ENCODE results near the gene ADAM8.
"Not testable (repeated sequence)": the region's sequence is repeated elsewhere in the genome, so short reads cannot be mapped to it uniquely, and the experiment has no call there.

ADAM8 gene

DNA sequence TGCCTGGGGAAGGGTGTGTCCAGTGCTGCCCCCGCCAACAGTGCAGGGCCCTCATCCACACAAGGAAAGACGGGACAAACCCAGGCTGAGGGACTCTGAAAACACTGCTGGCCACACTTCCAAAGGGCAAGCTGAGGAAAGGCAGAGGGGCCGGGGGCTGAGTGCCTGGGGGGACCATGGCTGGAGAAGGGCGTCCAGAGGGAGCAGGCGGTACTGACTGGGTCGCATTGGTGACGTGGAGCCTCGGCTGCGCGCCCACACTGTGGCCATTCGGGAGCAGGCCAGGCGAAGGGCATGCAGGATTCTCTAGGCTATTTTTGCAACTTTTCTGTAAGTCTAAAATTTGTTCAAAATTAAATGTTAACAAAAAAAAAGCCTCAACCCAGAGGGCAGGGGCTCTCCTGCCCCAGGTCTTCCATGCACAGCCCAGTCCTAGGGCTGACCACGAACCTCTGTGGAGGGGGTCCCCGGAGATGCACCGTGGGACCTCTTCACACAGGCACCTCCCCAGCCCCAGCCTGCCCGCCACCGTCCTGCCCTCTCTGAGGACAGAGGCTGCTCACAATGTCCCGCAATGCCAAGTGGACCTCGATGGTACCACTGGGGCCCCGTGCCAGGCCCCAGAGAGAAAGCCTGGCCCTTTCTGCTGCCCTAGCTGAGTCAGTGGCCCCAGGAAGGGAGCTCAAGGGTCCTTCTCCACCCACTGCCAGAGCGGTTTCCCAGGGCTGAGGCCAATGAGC, 10.4 kb downstream of the ADAM8 start:
- DNase-seq = no peak

DNA sequence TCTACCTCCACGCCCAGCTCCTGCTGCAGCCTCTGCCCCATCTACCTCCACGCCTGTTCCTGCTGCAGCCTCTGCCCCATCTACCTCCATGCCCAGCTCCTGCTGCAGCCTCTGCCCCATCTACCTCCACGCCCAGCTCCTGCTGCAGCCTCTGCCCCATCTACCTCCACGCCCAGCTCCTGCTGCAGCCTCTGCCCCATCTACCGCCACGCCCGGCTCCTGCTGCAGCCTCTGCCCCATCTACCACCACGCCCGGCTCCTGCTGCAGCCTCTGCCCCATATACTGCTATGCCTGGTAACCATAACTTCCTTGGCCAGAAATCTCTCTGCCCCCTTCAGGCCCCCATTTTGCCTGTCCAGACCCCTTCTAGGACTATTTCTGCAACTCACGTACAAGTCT, 11.6 kb downstream of the ADAM8 start:
- not testable (repeated sequence) for DNase-seq

DNA sequence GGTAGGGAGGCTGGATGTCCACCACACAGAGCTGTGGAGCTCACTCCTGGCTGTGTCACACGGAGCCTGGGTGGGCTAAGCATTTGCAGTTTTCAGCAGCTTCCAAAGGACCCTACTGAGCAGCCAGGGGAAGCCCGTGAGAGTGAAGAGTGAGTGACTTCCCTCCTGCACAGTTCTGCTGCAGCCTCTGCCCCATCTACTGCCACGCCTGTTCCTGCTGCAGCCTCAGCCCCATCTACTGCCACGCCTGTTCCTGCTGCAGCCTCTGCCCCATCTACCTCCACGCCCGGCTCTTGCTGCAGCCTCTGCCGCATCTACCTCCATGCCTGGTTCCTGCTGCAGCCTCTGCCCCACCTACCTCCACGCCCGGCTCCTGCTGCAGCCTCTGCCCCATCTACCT, 12.2 kb downstream of the ADAM8 start:
- DNase-seq = no peak

DNA sequence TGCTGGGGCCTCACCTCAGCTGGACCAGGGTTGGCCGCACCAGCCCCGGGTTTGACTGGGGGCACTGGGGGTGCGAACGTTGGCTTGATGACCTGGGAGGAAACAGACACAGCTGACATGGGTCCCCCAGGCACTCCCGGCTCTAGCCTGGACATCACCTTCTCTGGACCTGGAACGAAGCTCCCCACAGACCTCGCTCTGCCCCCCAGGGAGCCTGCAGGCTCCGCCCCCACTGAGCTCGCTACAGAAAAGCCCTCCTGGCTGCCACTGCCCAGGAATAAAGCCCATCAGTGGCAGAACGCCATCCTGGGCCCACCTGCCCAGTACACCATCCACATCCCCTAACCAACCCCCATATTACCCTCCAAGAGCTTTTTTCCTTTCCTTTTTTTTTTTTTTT, 13.0 kb downstream of the ADAM8 start:
- DNase-seq = no peak

DNA sequence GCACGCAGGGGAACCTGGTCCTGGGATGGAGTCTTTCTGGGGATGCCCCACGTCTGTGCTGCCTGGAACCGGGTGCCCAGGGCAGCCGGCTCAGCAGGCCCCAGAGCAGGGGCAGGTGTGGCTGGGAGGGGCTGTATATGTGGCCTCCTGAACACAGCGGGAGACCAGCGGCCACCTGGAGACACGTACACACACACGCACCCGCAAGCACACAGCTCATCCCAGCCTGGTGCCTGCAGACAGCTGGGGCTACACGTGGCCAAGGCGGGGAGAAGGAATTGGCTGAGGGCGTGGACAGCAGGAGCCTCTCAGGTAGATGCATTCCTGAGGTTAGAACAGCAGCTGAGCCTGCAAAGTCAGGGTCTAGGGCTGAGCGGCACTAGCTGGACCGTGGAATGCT, 14.0 kb downstream of the ADAM8 start:
- DNase-seq = no peak

DNA sequence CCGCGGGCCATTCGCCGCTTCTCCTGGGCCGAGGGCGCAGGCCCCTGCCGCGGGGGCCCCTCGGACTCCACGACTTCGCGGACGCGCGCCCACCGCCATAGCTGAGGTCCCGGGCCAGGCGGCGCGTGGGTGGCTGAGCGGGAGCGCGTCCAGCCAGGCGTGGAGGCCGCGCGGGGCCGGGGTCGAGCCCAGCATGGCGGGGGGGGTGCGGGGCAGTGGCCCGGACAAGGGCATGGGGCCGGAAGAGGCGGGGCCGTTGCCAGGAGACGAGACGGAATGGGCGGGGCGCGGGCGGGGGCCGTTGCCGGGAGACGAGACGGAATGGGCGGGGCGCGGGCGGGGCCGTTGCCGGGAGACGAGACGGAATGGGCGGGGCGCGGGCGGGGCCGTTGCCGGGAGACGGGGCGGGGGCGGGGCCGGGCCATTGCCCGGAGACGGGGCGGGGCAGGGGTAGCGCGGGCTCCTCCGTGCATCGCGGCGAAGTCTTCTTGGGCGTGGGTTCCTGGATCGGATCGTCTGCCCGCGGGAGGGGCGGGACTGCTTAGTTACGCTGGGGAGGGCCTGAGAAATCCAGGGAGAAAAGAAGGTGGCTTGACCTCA, 14.8 kb downstream of the ADAM8 start:
- DNase-seq = peak; percentile 10

DNA sequence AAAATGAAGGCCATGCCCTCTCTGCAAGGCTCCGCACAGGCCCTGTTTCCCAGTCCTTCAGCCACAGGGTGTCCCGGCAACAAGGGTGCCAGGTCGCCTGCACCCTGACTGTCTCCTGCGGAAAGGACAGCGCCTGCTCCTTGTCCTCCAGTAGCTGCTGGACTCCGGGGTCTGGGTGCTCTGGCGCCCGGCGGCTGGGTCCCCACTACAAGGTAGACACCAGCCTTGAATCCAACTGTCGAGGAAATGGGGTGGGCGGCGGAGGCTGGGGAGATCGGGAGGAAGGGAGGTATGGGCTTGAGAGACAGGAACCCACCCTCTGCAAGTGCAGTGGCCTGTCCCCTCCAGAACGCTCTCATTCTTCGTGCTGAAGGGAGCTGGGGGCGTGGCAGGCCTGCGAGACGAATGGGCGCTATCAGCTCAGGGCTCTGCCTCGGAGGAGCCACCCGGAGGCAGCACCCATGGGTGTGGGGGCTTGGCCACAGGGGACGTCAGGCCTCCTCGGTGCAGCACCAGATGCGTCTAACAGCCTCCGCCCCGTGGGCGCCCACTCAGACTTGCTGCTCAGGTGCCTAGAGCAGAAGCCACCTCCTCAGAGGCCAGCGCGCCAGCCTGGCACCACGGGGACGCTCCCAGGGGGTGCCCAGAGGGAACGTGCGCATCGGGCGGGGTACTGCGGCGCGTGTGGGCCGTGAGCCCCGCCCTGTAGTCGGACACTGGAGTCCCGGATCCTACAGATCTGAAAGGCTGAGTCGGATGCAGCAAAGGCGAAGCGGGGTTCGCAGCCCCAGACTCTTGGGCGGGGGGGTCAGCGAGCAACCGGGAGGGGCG, 15.6 kb downstream of the ADAM8 start:
- peak; percentile 4 for DNase-seq

DNA sequence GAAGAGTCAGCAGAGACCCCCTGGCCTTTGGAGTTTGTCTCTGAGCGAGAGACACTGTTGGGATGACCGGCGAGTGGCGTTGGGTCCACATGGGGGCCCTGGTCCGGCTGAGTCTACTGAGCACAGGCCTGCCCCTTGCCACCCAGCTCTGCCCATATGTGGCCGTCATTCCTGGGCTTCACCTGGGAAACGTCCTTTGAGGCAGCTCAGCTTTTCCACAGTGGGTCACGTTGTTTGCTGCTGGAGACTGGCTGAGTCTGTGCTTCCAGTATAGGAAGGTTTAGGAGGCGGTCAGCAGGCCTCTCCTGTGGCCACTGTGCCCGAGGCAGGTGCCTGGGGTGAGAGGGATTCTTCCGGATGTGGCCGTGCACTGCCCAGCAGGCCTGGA, 17.1 kb downstream of the ADAM8 start:
- DNase-seq = no peak

DNA sequence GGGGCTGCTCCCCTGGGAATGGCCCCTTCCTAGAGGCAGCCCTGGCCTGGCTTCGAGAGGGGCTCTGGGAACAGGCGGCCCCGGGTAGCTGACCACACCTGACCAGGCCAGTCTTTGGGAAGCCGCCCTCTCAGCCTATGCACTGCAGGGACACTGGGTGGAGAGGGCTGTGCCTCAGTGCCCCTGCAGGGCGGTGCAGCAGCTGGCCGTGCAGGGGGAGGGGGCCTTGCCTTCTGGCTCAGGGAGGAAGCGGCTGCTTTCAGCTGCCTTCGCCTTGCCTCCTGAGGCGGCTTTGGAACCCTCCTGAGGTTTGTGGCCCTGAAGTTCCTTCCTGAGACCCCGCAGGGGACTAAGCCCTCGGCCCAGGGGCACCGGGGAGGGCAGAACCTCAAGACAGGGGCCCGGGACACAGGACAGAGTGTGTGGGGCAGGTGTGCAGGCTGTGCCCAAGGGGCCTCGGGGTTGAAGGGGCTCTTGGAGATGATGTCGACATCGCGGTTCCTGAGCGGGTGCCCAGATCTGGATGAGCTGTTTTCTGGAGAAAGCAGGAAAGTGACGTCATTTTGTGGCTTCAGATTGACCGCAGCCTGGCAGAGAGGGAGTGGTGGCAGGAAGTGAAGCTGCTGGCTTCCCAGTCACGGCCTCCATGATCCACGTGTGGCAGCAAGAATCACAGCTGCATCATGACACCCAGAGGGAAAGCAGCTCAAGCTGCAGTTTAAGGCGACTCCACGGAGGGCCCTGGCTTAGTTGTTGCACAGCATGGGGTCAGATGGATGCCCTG, 17.7 kb downstream of the ADAM8 start:
- DNase-seq = peak; percentile 92

DNA sequence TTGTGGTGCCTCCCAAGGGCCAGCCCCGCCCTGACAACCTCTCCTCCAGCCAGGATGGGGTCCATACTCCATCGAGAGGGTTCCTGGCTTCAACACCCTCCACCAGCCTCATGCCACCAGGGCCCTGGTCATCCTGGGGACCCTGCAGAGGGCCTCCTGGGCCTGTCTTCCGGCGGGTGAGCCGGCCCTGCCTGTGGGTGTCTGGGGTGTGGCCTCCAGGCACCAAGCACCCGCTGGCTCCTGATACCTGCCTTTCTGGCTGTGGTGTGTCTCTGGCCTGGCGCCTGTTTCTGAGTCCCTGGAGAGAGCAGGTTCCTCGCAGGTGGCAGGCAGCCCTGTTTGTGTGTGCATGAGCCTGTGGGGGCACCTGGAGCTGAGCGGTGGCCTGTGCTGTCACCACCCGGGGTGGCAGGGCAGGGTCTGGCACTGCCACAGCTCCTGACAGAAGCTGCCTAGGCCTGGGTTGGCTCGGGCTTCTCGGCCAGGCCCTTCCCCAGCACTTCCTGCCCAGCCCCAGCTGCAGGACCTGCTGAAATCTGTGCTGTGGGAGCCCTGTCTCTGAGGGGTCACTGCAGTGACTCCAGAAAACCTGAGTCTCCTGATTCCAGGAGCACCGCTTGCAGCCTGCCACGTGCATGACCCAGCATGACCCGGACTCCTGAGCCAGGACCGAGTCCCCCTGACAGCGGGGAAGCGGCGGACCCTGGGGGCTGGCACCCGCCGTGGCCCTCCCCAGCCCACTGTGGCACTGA, 18.4 kb downstream of the ADAM8 start:
- DNase-seq = peak; percentile 43

DNA sequence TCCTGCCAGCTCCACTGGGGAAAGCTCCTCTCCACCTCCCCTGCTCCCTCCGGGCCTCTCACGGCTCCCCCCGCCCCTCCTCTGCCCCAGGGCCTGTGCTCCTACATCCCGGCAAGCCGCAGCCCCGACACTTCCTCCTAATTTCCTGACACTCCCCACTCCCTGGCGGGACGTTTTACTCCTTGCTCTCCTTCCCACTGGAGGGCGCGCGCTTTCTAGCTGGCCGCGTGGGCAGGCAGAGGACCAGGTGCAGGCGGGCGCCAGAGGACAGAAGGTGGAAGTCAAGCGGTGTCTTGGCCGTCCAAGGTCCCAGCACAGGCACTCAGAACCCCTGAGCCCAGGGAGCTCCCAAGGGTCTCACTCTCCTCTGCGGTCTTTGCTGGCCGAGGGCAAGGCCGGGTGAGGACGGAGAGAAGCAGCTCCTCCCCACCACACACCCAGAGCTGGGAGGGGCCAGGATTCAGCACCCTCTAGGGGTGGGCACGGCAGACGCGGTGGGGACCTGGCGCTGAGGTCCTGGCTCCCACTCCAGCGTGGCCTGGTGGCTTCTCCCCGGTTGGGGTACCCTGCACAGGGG, 19.1 kb downstream of the ADAM8 start:
- peak; percentile 11 for DNase-seq

DNA sequence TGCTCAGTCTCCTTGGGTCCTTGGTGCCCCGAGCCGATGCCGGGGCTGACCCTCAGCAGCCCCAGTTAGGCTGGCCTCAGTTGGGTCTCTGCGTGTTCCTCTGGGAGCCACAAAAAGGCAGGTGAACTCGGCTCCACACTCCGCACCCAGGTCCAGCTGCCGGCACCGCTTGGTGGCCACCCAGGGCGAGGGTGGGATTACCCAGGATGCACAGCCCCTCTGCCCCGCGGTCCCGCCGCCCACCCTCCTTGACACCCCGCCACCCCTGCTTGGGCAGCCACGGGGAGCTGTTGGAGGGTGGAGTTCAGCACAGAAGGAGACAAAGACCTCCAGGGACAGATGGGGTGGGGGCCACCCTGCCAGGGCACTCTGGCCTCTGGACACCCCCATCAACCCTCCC, 21.3 kb downstream of the ADAM8 start:
- DNase-seq = no peak

DNA sequence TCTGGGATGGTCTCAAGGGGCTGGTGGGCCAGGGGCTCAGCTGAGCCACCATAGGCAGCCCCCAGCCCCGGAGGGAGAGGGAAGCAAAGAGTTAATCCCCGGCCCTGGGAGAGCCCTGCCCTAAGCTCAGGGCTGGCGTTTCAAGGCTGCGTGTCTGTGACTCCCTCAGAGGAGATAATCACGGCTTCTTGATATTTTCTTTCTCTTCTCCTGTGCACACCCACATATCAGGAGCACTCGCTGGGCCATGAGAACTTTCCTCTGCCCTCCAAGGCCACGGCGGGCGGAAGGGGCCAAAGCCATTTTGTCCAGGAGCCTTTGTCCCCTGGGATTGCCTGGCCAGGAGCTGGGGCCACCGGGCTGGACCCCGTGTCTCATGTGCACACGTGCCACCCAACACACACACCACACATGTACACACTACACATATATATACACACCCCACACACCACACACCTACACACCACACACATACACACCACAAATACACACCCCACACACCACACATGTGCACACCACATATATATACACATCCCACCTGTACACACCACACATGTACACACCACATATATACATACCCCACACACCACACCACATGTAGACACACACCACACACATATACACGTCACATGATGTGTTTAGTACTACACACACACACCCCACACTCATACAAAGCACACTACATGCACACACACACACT, 22.1 kb downstream of the ADAM8 start:
- no peak for DNase-seq

DNA sequence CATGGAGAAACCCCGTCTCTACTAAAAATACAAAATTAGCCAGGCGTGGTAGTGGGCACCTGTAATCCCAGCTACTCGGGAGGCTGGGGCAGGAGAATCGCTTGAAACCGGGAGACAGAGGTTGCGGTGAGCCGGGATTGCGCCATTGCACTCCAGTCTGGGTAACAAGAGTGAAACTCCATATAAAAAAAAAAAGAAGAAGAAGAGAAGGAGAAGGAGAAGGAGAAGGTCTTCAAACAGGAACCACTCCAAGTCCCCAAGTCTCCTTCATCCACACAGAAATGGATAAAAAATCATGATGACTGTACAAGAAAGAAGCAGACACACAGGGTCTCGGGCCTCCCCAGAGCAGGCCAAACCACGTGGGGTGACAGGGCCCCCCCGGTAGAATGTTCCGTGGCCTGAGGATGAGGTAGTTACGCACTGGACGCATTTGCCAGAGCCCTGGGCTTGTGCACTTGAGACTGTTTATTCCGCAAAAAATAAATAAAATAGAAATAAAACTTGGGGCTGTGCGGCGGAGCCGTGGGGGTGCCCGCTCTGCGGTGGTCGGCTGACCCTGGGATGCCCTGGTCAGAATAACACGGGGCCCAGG, 23.2 kb downstream of the ADAM8 start:
- DNase-seq = no peak

DNA sequence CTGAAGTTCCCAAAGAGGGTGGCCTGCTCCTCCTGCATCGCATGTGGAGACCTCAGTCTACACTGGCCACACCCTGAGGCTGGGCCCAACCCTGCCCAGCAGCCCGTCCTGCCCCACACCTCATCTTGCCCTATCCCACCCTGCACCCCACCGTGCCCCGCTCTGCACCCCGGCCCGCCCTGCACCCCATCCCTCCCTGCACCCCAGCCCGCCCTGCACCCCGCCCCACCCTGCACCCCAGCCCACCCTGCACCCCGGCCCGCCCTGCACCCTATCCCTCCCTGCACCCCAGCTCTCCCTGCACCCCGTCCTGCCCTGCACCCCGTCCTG, 24.5 kb downstream of the ADAM8 start:
- no peak for DNase-seq

DNA sequence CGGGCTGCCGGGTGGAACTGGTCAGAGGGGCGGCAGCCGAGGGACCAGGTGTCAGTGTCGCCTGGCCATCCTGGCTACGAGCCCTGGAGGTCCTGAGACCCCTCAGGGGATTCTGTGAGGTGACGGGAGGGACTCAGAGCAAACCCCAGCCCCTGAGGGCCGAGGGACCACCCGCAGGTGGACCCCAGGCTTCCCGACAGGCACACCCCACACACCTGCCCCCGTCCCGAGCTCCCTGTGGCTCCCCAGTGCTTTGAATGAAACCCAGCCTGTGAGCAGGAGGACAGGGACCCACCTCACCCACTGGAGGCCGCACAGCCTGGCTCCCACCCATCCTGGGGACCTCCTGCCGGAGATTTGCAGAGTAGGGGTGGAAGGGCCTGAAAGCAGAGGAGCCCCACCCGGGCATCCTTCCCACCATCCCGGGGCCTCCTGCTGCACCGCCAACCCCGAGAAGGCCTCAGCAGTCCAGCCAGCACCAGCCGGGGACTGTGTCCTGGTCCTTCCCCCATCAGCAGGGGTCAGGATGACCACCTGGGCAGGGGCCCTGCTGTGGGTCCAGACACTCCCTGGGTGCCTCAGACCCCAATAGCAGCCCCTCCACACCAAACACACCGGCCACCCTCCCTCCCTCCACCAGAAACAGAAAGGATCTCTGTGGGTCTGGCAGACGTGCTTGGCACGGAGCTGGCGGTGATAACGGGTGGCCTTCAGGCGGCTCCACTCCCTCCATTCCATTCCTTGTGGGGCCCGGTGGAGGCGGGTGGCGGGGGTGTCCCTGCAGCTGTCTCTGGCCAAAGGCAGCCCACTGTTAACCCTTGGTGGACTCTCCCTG, 25.1 kb downstream of the ADAM8 start:
- DNase-seq = no peak

DNA sequence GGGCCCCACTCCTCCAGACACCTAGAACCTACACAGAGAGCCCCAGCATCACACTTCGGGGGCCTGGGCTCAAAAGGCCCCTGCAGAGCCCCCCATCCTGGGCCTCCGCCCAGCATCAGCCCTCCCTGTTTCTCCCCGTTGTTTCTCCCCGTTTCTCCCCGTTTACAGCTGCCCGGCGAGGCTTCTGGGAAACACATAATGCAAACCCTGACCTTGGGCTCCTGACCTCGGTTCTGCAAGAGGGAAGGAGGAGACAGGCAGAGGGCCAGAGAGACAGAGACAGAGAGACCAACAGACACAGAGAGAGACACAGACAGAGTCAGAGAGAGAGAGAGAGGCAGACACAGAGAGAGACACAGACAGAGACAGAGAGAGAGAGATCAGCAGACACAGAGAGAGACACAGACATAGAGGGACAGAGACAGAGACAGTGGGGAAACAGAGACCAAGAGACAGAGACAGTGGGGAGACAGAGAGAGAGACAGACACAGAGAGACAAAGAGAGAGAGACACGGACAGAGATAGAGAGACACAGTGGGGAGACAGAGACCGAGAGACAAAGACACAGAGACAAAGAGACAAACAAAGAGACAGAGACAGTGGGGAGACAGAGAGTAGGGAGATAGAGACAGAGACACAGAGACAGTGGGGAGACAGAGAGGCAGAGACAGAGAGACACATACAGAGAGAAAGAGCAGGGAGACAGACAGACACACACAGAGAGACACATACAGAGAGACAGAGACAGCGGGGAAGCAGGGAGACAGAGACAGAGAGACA, 26.5 kb downstream of the ADAM8 start:
- DNase-seq = no peak

DNA sequence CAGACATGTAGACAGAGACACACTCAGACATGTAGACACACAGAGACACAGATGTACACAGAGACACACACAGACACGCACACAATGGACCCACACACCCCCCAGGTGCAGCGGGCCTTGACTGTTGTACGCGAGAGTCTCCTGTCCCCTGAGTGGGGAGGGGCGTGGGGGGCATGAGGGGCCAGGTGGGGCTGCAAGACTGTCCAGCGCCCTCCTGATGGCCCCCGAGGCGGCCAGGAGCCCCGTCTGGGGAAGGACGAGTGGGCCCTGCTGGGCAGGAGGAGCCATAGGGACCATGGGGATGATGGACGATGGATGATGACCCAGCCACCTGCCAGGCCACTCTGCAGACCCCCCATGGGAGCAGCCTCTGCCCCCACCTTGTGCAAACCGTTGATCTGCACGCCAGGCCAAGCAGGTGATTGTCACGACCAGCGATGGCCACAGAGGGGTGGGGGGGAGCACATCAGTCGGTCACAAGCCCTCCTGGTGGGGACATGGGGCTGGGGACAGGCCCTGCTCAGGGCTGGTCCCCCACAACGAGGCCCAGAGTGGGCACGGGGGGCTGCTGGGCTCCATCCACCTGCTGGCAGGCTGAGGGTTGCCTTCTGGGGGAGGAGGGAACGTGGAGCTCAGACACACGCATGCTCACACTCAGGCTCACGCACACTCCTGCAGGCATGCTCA, 27.4 kb downstream of the ADAM8 start:
- no peak for DNase-seq

DNA sequence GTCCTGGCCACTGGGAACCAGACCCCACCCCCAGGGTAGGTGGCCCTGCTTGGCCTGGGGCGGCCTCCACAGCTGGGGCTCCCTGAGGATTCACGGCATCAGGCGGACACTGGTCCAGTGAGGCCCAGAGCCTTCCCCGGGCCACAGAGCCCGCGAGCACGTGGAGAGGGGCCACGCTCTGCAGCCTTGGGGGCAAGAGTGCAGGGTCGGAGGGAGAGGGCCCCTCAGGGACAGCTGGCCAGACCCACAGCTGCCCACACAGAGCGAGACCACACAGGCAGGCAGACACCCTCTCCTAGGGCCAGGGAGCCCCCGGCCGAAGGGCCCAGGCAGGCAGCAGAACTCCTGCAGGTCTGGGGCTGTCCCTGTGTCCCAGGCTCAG, 28.3 kb downstream of the ADAM8 start:
- no peak for DNase-seq

Measured in KG1 (cell line).